ENCODE measurements around the gene NFATC1. TPM values are rescaled to one million over a fixed set of nuclear protein-coding genes. Genes with fewer than 3 reads are reported as not detected.
A peak's percentile ranks its signal among the peaks of the same experiment; 100 is the strongest.

Gene NFATC1
- total and polyA plus RNA-seq, 5 donors from 2014 or later, result 13.1 to 64.7 (median 19.8) TPM

GRCh38 chr18:79446931-79447330 is 51.2 kb downstream of the NFATC1 start:
- H3K4me1 Mint-ChIP-seq, result peaks cover 0 to 18% (median 6%) of the 10 kb centered on the region in 4 donors
- H3K27ac Mint-ChIP-seq, result peak overlapping the region in 1 of 3 donors; percentile 20
- no peak for DNase-seq
- no peaks in the 10 kb centered on the region for H3K9me3 ChIP-seq (ENCODE audit: control insufficient read depth in 2 of 2, low read length in 2 of 2)
- no peak for ATAC-seq (ENCODE audit: low read depth in 2 of 2)
- no peaks in the 10 kb centered on the region for H3K9me3 Mint-ChIP-seq
- H3K4me3 ChIP-seq (ENCODE audit: low read depth, low read length), result no peak overlapping the region
- H3K27me3 Mint-ChIP-seq, result no peaks in the 10 kb centered on the region
- H3K36me3 ChIP-seq (ENCODE audit: control insufficient read depth, insufficient read depth, low read length), result peaks cover 28% of the 10 kb centered on the region
- H3K27ac ChIP-seq (ENCODE audit: insufficient read depth, low read length, poor library complexity, severe bottlenecking), result no peak overlapping the region
- H3K4me1 ChIP-seq (ENCODE audit: control insufficient read depth, insufficient read depth, low read length, poor library complexity, severe bottlenecking), result no peaks in the 10 kb centered on the region
- no peak overlapping the region for H3K4me3 Mint-ChIP-seq
- peaks cover 8% of the 10 kb centered on the region for H3K36me3 Mint-ChIP-seq
- H3K27me3 ChIP-seq (ENCODE audit: control insufficient read depth, insufficient read depth, low read length), result no peaks in the 10 kb centered on the region

GRCh38 chr18:79447703-79448367 is 52.1 kb downstream of the NFATC1 start:
- Histone ChIP-seq H3K36me3 (ENCODE audit: control insufficient read depth, insufficient read depth, low read length) (peaks cover 34% of the 10 kb centered on the region), H3K4me3 (ENCODE audit: low read depth, low read length) (no peak overlapping the region), H3K27me3 (ENCODE audit: control insufficient read depth, insufficient read depth, low read length) (no peaks in the 10 kb centered on the region), H3K9me3 (ENCODE audit: control insufficient read depth in 2 of 2, low read length in 2 of 2) (no peaks in the 10 kb centered on the region), H3K27ac (ENCODE audit: insufficient read depth, low read length, poor library complexity, severe bottlenecking) (no peak overlapping the region), H3K4me1 (ENCODE audit: control insufficient read depth, insufficient read depth, low read length, poor library complexity, severe bottlenecking) (no peaks in the 10 kb centered on the region)
- Mint-ChIP-seq H3K4me1 (peaks cover 0 to 17% (median 6%) of the 10 kb centered on the region in 4 donors), H3K36me3 (peaks cover 8% of the 10 kb centered on the region), H3K27ac (peak overlapping the region in 1 of 3 donors; percentile 36), H3K4me3 (no peak overlapping the region), H3K9me3 (no peaks in the 10 kb centered on the region), H3K27me3 (no peaks in the 10 kb centered on the region)
- ATAC-seq (ENCODE audit: low read depth in 2 of 2), result no peak
- DNase-seq, result no peak

GRCh38 chr18:79448621-79449020 is 52.9 kb downstream of the NFATC1 start:
- H3K36me3 ChIP-seq (ENCODE audit: control insufficient read depth, insufficient read depth, low read length), result peaks cover 42% of the 10 kb centered on the region
- Mint-ChIP-seq H3K27me3 (no peaks in the 10 kb centered on the region), H3K9me3 (no peaks in the 10 kb centered on the region), H3K4me1 (peaks cover 0 to 13% (median 6%) of the 10 kb centered on the region in 4 donors), H3K27ac (no peak overlapping the region), H3K36me3 (peaks cover 8% of the 10 kb centered on the region), H3K4me3 (no peak overlapping the region)
- no peak overlapping the region for H3K4me3 ChIP-seq (ENCODE audit: low read depth, low read length)
- H3K4me1 ChIP-seq (ENCODE audit: control insufficient read depth, insufficient read depth, low read length, poor library complexity, severe bottlenecking), result no peaks in the 10 kb centered on the region
- H3K9me3 ChIP-seq (ENCODE audit: control insufficient read depth in 2 of 2, low read length in 2 of 2), result no peaks in the 10 kb centered on the region
- DNase-seq, result no peak
- no peaks in the 10 kb centered on the region for H3K27me3 ChIP-seq (ENCODE audit: control insufficient read depth, insufficient read depth, low read length)
- H3K27ac ChIP-seq (ENCODE audit: insufficient read depth, low read length, poor library complexity, severe bottlenecking), result no peak overlapping the region
- no peak for ATAC-seq (ENCODE audit: low read depth in 2 of 2)

GRCh38 chr18:79449551-79450288 is 54.0 kb downstream of the NFATC1 start:
- Histone ChIP-seq H3K27ac (ENCODE audit: insufficient read depth, low read length, poor library complexity, severe bottlenecking) (no peak overlapping the region), H3K9me3 (ENCODE audit: control insufficient read depth in 2 of 2, low read length in 2 of 2) (no peaks in the 10 kb centered on the region), H3K4me1 (ENCODE audit: control insufficient read depth, insufficient read depth, low read length, poor library complexity, severe bottlenecking) (no peaks in the 10 kb centered on the region), H3K27me3 (ENCODE audit: control insufficient read depth, insufficient read depth, low read length) (no peaks in the 10 kb centered on the region), H3K36me3 (ENCODE audit: control insufficient read depth, insufficient read depth, low read length) (peaks cover 46% of the 10 kb centered on the region), H3K4me3 (ENCODE audit: low read depth, low read length) (no peak overlapping the region)
- H3K4me1 Mint-ChIP-seq, result peaks cover 0 to 13% (median 6%) of the 10 kb centered on the region in 4 donors
- ATAC-seq (ENCODE audit: low read depth in 2 of 2) (no peak), DNase-seq (no peak)
- H3K27ac Mint-ChIP-seq, result peak overlapping the region in 1 of 3 donors; percentile 53
- H3K27me3 Mint-ChIP-seq, result no peaks in the 10 kb centered on the region
- H3K9me3 Mint-ChIP-seq, result no peaks in the 10 kb centered on the region
- H3K36me3 Mint-ChIP-seq, result peaks cover 8% of the 10 kb centered on the region
- H3K4me3 Mint-ChIP-seq, result no peak overlapping the region

- DNase-seq (no peak), ATAC-seq (ENCODE audit: low read depth in 2 of 2) (no peak)
- no peaks in the 10 kb centered on the region for H3K27me3 ChIP-seq (ENCODE audit: control insufficient read depth, insufficient read depth, low read length)
- H3K36me3 ChIP-seq (ENCODE audit: control insufficient read depth, insufficient read depth, low read length), result peaks cover 49% of the 10 kb centered on the region
- peaks cover 8% of the 10 kb centered on the region for H3K36me3 Mint-ChIP-seq
- no peak overlapping the region for H3K27ac ChIP-seq (ENCODE audit: insufficient read depth, low read length, poor library complexity, severe bottlenecking)
- H3K4me1 ChIP-seq (ENCODE audit: control insufficient read depth, insufficient read depth, low read length, poor library complexity, severe bottlenecking), result no peaks in the 10 kb centered on the region
- H3K9me3 Mint-ChIP-seq, result no peaks in the 10 kb centered on the region
- no peak overlapping the region for H3K4me3 Mint-ChIP-seq
- H3K4me3 ChIP-seq (ENCODE audit: low read depth, low read length), result no peak overlapping the region
- H3K4me1 Mint-ChIP-seq, result peaks cover 0 to 7% (median 4%) of the 10 kb centered on the region in 4 donors
- peak overlapping the region in 1 of 3 donors; percentile 53 for H3K27ac Mint-ChIP-seq
- no peaks in the 10 kb centered on the region for H3K27me3 Mint-ChIP-seq
- H3K9me3 ChIP-seq (ENCODE audit: control insufficient read depth in 2 of 2, low read length in 2 of 2), result no peaks in the 10 kb centered on the region
Observed at GRCh38 chr18:79450289-79451080, 54.8 kb downstream of the NFATC1 start.

- no peak overlapping the region for H3K4me3 ChIP-seq (ENCODE audit: low read depth, low read length)
- peak overlapping the region in 1 of 3 donors; percentile 63 for H3K27ac Mint-ChIP-seq
Observed at GRCh38 chr18:79451237-79452125, 55.8 kb downstream of the NFATC1 start.

More at GRCh38 chr18:79451237-79452125, 55.8 kb downstream of the NFATC1 start:
- Mint-ChIP-seq H3K9me3 (no peaks in the 10 kb centered on the region), H3K4me1 (peaks cover 0 to 4% (median 3%) of the 10 kb centered on the region in 4 donors), H3K27me3 (no peaks in the 10 kb centered on the region), H3K4me3 (peak overlapping the region in 1 of 4 donors; percentile 15), H3K36me3 (peaks cover 8% of the 10 kb centered on the region)
- H3K4me1 ChIP-seq (ENCODE audit: control insufficient read depth, insufficient read depth, low read length, poor library complexity, severe bottlenecking), result no peaks in the 10 kb centered on the region
- H3K27ac ChIP-seq (ENCODE audit: insufficient read depth, low read length, poor library complexity, severe bottlenecking), result no peak overlapping the region
- ATAC-seq (ENCODE audit: low read depth in 2 of 2) (no peak), DNase-seq (no peak)
- no peaks in the 10 kb centered on the region for H3K27me3 ChIP-seq (ENCODE audit: control insufficient read depth, insufficient read depth, low read length)
- H3K9me3 ChIP-seq (ENCODE audit: control insufficient read depth in 2 of 2, low read length in 2 of 2), result no peaks in the 10 kb centered on the region
- H3K36me3 ChIP-seq (ENCODE audit: control insufficient read depth, insufficient read depth, low read length), result peaks cover 49% of the 10 kb centered on the region
